ENCODE measurements around the gene WNT7A. TPM values are rescaled to one million over a fixed set of nuclear protein-coding genes. Genes with fewer than 3 reads are reported as not detected.

The WNT7A gene
- total and polyA plus RNA-seq, 8 donors, result 0.35 TPM; not detected in 7

DNA sequence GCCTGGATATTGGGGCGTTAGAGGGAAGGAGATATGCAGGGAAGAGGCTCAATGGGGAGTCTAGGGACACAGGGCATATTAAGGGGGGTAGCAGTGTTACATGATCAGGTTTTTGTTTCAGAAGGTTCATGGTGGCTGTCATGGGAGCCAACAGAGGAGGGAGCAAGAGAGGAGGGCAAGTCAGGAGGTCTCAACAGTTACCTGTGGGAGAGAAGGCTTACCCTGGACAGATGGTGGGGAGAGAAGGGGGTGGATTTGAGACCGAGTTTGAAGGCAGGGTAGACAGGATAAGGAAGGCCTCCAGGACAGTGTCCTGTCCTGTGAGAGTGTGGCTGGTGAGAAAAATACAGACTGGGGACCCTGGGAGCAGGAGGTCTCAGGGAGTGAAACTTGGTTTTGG is 3.8 kb upstream of the WNT7A start:
- no peaks in the 10 kb centered on the region for H3K36me3 ChIP-seq
- H3K27me3 ChIP-seq, result peaks cover 20 to 54% (median 38%) of the 10 kb centered on the region in 3 donors
- TF ChIP-seq EP300 (IDR thresholded peaks at IDR 0.05), result no peak
- TF ChIP-seq, protein P1, sequence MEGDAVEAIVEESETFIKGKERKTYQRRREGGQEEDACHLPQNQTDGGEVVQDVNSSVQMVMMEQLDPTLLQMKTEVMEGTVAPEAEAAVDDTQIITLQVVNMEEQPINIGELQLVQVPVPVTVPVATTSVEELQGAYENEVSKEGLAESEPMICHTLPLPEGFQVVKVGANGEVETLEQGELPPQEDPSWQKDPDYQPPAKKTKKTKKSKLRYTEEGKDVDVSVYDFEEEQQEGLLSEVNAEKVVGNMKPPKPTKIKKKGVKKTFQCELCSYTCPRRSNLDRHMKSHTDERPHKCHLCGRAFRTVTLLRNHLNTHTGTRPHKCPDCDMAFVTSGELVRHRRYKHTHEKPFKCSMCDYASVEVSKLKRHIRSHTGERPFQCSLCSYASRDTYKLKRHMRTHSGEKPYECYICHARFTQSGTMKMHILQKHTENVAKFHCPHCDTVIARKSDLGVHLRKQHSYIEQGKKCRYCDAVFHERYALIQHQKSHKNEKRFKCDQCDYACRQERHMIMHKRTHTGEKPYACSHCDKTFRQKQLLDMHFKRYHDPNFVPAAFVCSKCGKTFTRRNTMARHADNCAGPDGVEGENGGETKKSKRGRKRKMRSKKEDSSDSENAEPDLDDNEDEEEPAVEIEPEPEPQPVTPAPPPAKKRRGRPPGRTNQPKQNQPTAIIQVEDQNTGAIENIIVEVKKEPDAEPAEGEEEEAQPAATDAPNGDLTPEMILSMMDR (IDR thresholded peaks at IDR 0.05), result no peak
- TF ChIP-seq POLR2AphosphoS5 (IDR thresholded peaks at IDR 0.05), result no peak
- no peak for TF ChIP-seq POLR2A (IDR thresholded peaks at IDR 0.05)
- intact Hi-C loops (cut with DNase I; ENCODE audit: low total_unique reads), result loop anchor here (10.0 kb wide), 1 partner anchor 229 kb away; no protein-coding TSS in a partner anchor
- no peak overlapping the region for H3K27ac ChIP-seq
- DNase-seq, result no peak
- 42 to 63% (median 53%) methylated on average over 2 of the region's 2 CpGs for WGBS, 5 donors
- H3K9me3 ChIP-seq, result peaks cover 0 to 12% (median 5%) of the 10 kb centered on the region in 4 donors
- peaks cover 20 to 23% (median 23%) of the 10 kb centered on the region in 4 donors for H3K4me1 ChIP-seq
- H3K4me3 ChIP-seq, result no peak overlapping the region

DNA sequence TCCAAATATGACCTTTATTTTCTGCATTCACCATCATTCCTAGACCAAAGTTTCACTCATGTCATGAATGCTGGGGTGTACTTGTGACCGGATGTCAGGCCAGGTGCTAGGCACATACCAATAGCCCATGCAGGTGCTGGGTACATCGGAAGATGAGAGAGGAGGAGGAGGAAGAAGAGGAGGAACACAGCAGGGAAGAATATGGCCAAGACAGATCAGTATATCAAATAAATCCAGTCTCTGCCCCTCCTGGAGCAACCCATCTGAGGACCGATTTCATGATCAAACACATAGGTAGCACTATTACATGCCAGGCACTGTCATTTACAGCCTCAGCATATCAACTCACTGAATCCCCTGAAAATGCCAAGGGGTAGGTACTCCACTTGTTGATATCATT is 3.0 kb upstream of the WNT7A start:
- intact Hi-C loops (cut with DNase I; ENCODE audit: low total_unique reads), result loop anchor here (10.0 kb wide), 1 partner anchor 228 kb away; no protein-coding TSS in a partner anchor
- Histone ChIP-seq H3K27ac (no peak overlapping the region), H3K9me3 (peaks cover 0 to 12% (median 5%) of the 10 kb centered on the region in 4 donors), H3K4me3 (no peak overlapping the region), H3K27me3 (peaks cover 24 to 62% (median 46%) of the 10 kb centered on the region in 3 donors), H3K4me1 (peaks cover 28 to 31% (median 31%) of the 10 kb centered on the region in 4 donors), H3K36me3 (no peaks in the 10 kb centered on the region)
- 88 to 97% (median 92%) methylated on average over 3 of the region's 3 CpGs for WGBS, 5 donors
- DNase-seq, result no peak
- TF ChIP-seq EP300 (IDR thresholded peaks at IDR 0.05) (no peak), POLR2A (IDR thresholded peaks at IDR 0.05) (no peak), POLR2AphosphoS5 (IDR thresholded peaks at IDR 0.05) (no peak)
- TF ChIP-seq, protein P1 (IDR thresholded peaks at IDR 0.05), result no peak

DNA sequence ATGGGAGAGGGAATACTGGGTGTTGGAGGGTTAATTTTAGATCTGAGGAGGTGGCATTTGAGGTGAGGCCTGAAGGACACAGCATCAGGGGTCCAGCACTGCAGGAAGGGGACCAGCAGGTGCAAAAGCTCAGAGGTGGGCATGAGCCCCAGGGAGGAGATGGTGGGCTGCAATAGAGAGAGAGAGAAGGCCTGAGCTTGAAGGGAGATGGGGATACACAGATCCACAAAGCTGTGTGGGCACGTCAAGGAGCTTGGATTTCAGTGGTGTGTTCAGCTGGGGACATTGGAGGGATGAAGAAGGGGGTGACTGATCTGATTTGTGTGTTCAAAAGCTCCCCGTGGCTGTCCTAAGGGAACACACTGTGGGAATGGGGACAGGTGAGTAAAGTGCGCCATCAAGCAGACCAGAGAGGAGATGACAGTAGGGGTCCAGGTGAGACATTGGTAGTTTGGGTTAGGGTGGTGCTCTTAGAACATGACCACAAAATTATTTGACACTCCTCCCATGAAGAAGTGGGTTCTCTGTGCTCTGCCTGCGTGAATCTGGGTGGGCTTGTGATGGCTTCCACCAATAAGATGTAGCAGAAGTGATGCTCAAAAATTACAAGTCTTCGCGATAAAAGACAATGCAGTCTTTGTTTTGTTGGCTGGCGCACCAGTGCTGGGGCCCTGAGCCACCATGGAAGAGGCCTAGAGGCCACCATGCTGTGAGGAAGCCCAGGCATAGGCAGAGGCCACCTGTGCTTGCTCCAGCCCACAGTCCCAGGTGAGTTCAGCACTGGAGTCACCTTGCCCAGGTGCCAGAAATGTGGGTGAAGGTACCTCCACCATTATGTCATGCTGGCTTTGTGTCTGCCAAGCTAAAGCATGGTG is 1.9 kb upstream of the WNT7A start:
- no peak overlapping the region for H3K27ac ChIP-seq
- DNase-seq, result no peak
- no peak for TF ChIP-seq POLR2A (IDR thresholded peaks at IDR 0.05)
- TF ChIP-seq, protein P1 (IDR thresholded peaks at IDR 0.05), result no peak
- no peak for TF ChIP-seq EP300 (IDR thresholded peaks at IDR 0.05)
- no peak for TF ChIP-seq POLR2AphosphoS5 (IDR thresholded peaks at IDR 0.05)
- H3K4me1 ChIP-seq, result peaks cover 29 to 33% (median 32%) of the 10 kb centered on the region in 4 donors
- 73 to 90% (median 78%) methylated on average over 7 of the region's 7 CpGs for WGBS, 5 donors
- H3K4me3 ChIP-seq, result no peak overlapping the region
- H3K27me3 ChIP-seq, result peaks cover 24 to 71% (median 57%) of the 10 kb centered on the region in 3 donors
- intact Hi-C loops (cut with DNase I; ENCODE audit: low total_unique reads), result loop anchor here (10.0 kb wide), 1 partner anchor 227 kb away; no protein-coding TSS in a partner anchor
- peaks cover 0 to 12% (median 5%) of the 10 kb centered on the region in 4 donors for H3K9me3 ChIP-seq
- no peaks in the 10 kb centered on the region for H3K36me3 ChIP-seq

DNA sequence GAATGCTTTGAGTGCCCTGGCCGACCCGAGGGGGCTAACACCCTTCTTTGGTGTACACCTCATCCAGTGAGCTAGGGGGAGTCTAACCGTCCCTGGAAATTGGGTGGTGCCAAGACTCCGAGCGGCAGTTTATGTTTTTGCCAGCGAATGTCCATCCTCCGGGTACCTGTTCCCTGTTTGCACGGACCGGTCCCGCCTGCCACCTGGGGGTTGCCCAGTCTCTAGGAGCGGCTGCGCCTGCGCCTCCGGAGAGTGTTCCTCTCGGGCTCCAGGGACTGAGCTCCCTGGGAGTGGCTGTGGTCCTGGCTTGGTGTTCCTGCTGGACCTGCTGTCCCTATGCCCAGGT is 913 bp upstream of the WNT7A start:
- Histone ChIP-seq H3K36me3 (no peaks in the 10 kb centered on the region), H3K4me3 (peak overlapping the region in 2 of 4 donors; percentile 42 to 47), H3K27ac (no peak overlapping the region), H3K9me3 (peaks cover 0 to 12% (median 5%) of the 10 kb centered on the region in 4 donors), H3K4me1 (peaks cover 29 to 33% (median 32%) of the 10 kb centered on the region in 4 donors), H3K27me3 (peaks cover 24 to 78% (median 66%) of the 10 kb centered on the region in 3 donors)
- WGBS, 5 donors, result 2 to 6% (median 4%) methylated on average over 5 to 15 of the region's 15 CpGs
- no peak for DNase-seq
- intact Hi-C loops (cut with DNase I; ENCODE audit: low total_unique reads), result loop anchor here (10.0 kb wide), 1 partner anchor 226 kb away; no protein-coding TSS in a partner anchor
- TF ChIP-seq POLR2A (IDR thresholded peaks at IDR 0.05), result no peak
- TF ChIP-seq, protein P1 (IDR thresholded peaks at IDR 0.05), result no peak
- no peak for TF ChIP-seq POLR2AphosphoS5 (IDR thresholded peaks at IDR 0.05)
- no peak for TF ChIP-seq EP300 (IDR thresholded peaks at IDR 0.05)

Measured in stomach (tissue), 9 donors.